Diencephalon (tissue), 1 donor: ENCODE results near the gene KCNN3. TPM values are rescaled to one million over a fixed set of nuclear protein-coding genes. Genes with fewer than 3 reads are reported as not detected.

Experiments used
- total RNA-seq: library from RNA; depleted of rRNA; stranded (reverse); fragments of >200 nt; gene quantifications from one replicate; pipeline ENCODE4 v1.2.3, GENCODE V29; 2014

Gene KCNN3
- total RNA-seq = 10.1 TPM

GRCh38 chr1:154870115-154870571 is at the start of gene KCNN3:
Gene KCNN3, minus strand, starts transcription at chr1:154870281. Its CDS starts 317 bp downstream, at chr1:154869964.

Other genes starting within 250 kb of the KCNN3 start
- gene PMVK, start 66.4 kb upstream of the KCNN3 start, total RNA-seq = 15.7 TPM
- gene PBXIP1, start 85.8 kb upstream of the KCNN3 start, total RNA-seq = 48.4 TPM
- gene PYGO2, start 91.5 kb upstream of the KCNN3 start, total RNA-seq = 16.6 TPM
- 17.1 TPM for gene SHC1, start 100.5 kb upstream of the KCNN3 start, total RNA-seq
- 25.6 TPM for gene CKS1B, start 104.4 kb upstream of the KCNN3 start, total RNA-seq
- gene FLAD1, start 113.1 kb upstream of the KCNN3 start, total RNA-seq = 18.9 TPM
- gene LENEP, start 123.3 kb upstream of the KCNN3 start, total RNA-seq = 0.69 TPM
- gene ZBTB7B, start 132.5 kb upstream of the KCNN3 start, total RNA-seq = 3.5 TPM
- 0.46 TPM for gene DCST2, start 163.5 kb upstream of the KCNN3 start, total RNA-seq
- not detected for gene DCST1, start 163.5 kb upstream of the KCNN3 start, total RNA-seq
- gene ADAM15, start 181.0 kb upstream of the KCNN3 start, total RNA-seq = 20.5 TPM
- gene EFNA4, start 193.5 kb upstream of the KCNN3 start, total RNA-seq = 1.2 TPM
- 13.8 TPM for gene EFNA3, start 208.6 kb upstream of the KCNN3 start, total RNA-seq